Bronchial epithelial cell (primary cell): ENCODE data around the gene RPRD1A. TPM values are rescaled to one million over a fixed set of nuclear protein-coding genes. Genes with fewer than 3 reads are reported as not detected.
A peak's percentile ranks its signal among the peaks of the same experiment; 100 is the strongest.

Experiments
- DNase-seq: peaks from one replicate; pipeline ENCODE4 v3.0.0-alpha.2; 2010; ENCODE audit warnings: low read depth
- FAIRE-seq: peaks from 2 replicates; lab custom pipeline; 2011; peaks lifted over from hg19 to GRCh38; lab: Jason Lieb, UNC
- H3K27me3 ChIP-seq: 2 replicates; pipeline ENCODE4 v1.5.1; 2011; ENCODE audit warnings: low read length; ENCODE audit not compliant: control insufficient read depth, insufficient read depth
- H3K36me3 ChIP-seq: 2 replicates; pipeline ENCODE4 v1.5.1; 2011; ENCODE audit warnings: low read length; ENCODE audit not compliant: control insufficient read depth, insufficient read depth
- H3K4me3 ChIP-seq: 2 replicates; pipeline ENCODE4 v1.5.1; 2011; ENCODE audit warnings: mild to moderate bottlenecking, low read depth, low read length, control low read depth
- total RNA-seq: library from RNA; depleted of rRNA; stranded (reverse); fragments of >200 nt; gene quantifications from 2 replicates; pipeline ENCODE4 v1.2.1, GENCODE V29; 2014
- TF ChIP-seq, protein P1 (sequence below): IDR thresholded peaks from 2 replicates; pipeline ENCODE4 v1.5.1; 2011; ENCODE audit warnings: mild to moderate bottlenecking, moderate library complexity, low read length, control low read depth, inconsistent platforms; ENCODE audit not compliant: insufficient read depth, severe bottlenecking

The RPRD1A gene
- total RNA-seq, 1 donor from 2014 or later: 77.1 TPM

DNA sequence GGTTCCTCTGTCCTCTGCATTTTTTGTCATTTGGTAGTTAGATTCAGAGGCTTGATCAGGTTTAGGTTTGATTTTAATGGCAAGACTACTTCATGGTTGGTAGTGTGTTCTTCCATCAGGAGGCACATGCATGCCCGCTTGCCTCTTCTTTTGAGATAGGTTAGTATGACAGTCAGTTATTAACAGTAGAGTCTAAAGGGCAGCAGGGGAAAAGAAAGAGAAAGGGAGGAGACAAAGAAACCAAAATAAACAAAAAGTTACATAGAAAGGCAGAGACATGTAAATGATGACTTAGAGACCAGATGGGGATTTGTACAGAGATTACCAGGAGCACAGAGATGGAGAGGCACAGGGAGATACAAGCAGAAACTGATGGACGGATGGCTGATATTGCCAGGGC, 105.0 kb downstream of the RPRD1A start:
- no peaks in the 10 kb centered on the region for H3K36me3 ChIP-seq
- FAIRE-seq (no peak), DNase-seq (no peak)
- H3K27me3 ChIP-seq: no peaks in the 10 kb centered on the region
- no peak overlapping the region for H3K4me3 ChIP-seq
- TF ChIP-seq, protein P1, sequence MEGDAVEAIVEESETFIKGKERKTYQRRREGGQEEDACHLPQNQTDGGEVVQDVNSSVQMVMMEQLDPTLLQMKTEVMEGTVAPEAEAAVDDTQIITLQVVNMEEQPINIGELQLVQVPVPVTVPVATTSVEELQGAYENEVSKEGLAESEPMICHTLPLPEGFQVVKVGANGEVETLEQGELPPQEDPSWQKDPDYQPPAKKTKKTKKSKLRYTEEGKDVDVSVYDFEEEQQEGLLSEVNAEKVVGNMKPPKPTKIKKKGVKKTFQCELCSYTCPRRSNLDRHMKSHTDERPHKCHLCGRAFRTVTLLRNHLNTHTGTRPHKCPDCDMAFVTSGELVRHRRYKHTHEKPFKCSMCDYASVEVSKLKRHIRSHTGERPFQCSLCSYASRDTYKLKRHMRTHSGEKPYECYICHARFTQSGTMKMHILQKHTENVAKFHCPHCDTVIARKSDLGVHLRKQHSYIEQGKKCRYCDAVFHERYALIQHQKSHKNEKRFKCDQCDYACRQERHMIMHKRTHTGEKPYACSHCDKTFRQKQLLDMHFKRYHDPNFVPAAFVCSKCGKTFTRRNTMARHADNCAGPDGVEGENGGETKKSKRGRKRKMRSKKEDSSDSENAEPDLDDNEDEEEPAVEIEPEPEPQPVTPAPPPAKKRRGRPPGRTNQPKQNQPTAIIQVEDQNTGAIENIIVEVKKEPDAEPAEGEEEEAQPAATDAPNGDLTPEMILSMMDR: no peak

DNA sequence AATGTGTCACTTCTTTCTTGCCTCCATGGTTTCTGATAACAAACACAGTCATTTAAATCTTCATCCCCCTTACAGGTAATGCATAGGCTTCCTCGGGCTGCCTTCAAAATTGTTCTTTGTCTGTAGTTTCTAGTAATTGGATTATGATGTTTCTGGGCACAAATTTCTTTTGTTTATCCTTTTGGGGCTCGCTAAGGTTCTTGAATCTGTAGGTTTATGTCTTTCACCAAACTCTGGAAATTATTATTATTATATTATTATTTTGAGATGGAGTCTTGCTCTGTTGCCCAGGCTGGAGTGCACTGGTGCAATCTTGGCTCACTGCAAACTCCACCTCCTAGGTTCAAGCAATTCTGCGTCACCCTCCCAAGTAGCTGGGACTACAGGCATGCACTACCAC, 111.1 kb downstream of the RPRD1A start:
- no peak for FAIRE-seq
- H3K36me3 ChIP-seq: no peaks in the 10 kb centered on the region
- TF ChIP-seq, protein P1: no peak

DNA sequence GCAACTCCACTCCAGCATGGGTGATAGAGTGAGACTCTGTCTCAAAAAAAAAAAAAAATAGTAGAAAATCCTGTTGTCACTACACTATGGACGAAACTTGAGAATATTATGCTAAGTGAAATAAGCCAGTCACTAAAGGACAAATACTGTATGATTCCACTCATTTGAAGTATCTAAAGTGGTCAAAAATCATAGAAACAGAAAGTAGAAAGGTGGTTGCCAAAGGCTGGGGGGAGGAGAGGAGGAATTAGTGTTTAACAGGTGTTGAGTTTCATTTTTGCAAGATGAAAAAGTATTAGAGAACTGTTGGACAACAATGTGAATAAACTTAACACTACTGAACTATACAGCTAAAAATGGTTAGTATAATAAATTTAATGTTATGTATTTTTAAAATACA, 113.7 kb downstream of the RPRD1A start:
- no peak overlapping the region for H3K4me3 ChIP-seq
- H3K36me3 ChIP-seq: no peaks in the 10 kb centered on the region
- no peak for FAIRE-seq
- no peak for DNase-seq
- no peaks in the 10 kb centered on the region for H3K27me3 ChIP-seq
- TF ChIP-seq, protein P1: no peak

More for the DNA sequence above, 111.1 kb downstream of the RPRD1A start:
- Histone ChIP-seq H3K27me3 (no peaks in the 10 kb centered on the region), H3K4me3 (no peak overlapping the region)
- no peak for DNase-seq

DNA sequence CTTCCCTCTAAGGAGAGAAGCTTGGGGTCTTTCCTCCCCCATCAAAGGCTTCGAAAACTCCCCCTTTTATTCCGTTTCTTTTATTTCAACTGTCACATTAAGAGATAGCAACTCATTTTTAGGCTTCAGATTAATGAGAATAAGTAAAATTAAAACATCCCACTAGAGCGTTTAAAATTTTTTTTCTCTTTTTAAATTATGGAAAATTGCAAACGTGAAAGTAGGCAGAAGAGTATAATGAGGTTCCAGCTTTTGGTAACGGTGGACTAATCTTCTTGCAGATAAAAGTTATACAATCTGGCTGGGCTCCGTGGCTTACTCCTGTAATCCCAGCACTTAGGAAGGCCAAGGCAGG, 116.8 kb downstream of the RPRD1A start:
- DNase-seq (no peak), FAIRE-seq (no peak)
- Histone ChIP-seq H3K36me3 (no peaks in the 10 kb centered on the region), H3K4me3 (no peak overlapping the region), H3K27me3 (no peaks in the 10 kb centered on the region)
- TF ChIP-seq, protein P1: no peak

DNA sequence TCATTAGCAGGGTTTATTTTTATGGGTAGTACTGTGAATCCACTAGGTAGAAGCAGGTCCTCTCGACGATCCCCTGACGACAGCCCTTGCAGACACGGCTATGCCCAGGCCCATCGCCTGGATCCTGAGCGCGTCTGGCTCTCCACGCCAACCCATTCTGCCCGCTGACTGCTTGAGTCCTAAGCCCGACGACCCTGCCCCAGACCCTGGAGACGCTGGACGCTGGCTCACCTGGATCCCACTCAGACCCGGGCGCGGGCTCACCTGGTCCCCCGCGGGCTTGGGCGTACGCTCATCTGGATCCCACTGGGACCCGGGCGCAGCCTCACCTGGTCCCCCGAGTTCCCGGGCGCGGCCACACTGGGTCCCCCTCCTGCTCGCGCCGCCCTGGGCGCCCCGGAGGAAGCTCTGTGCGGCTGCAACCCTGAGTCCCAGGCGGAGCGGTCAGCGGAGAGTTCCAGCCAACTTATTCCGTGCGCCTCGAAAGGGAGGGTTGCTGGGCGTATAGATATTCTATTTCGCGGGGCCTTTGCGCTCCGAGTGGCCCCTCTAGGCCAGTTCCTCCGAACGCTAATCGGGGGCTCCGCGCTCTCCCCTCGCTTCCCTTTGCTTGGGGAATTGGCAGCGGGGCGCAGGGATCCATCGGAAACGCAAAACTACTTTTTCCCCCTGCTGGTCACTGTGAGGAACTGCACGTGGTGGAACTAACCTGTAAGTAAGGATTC, 117.3 kb downstream of the RPRD1A start:
- Histone ChIP-seq H3K36me3 (no peaks in the 10 kb centered on the region), H3K4me3 (peak overlapping the region; percentile 54), H3K27me3 (no peaks in the 10 kb centered on the region)
- DNase-seq (peak; percentile 53), FAIRE-seq (no peak)
- TF ChIP-seq, protein P1: peak; percentile 92

DNA sequence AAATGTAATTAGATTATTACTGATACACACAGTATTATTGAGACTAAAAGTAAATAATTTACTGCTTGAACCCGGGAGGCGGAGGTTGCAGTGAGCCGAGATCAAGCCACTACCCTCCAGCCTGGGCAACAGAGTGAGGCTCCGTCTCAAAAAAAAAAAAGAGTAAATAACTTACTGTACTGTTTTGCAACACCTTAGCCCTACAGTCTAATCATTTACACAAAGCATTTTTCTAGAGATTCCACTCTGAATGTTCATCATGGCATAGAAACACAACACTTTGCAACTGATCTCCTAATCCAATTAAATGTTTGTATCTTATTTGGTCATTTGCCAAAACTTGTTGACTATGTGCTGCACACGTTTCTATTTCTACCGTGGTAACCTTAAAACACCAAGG, 118.3 kb downstream of the RPRD1A start:
- Histone ChIP-seq H3K27me3 (no peaks in the 10 kb centered on the region), H3K36me3 (no peaks in the 10 kb centered on the region), H3K4me3 (no peak overlapping the region)
- no peak for FAIRE-seq
- DNase-seq: no peak
- TF ChIP-seq, protein P1: no peak
